PC-9 (cell line): ENCODE measurements around the gene PIH1D1.

ENCODE experiments used
- EZH2 ChIP-seq: fragments of 200-600 bp; sonication (generic); IDR thresholded peaks from 2 replicates; pipeline ENCODE4 v1.8.0; 2017; ENCODE audit warnings: antibody characterized with exemption, low read depth
- TF ChIP-seq, protein P1 (sequence below): fragments of 200-600 bp; sonication (generic); conservative IDR thresholded peaks from 2 replicates; pipeline ENCODE4 v1.6.1; 2017; ENCODE audit warnings: mixed run types, antibody characterized with exemption, mild to moderate bottlenecking, moderate library complexity

DNA sequence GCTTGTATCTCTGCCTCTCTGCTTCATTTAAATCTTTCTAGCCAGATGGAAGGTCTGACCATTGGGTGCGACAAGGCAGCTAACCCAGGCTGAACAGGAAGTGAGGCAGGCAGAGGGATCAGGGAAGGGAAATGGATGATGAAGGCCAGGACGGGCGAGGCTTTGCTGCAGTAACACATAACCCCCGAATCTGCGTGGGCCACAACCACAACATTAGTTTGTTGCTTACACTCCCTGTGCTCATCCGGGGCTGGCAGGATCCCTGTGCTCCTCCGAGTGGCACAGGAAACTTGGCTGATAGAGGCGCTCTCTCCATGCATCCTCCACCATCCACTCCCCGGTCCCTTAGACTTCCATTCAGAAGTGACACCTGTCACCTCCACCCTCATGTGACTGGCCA lies 21.3 kb upstream of the PIH1D1 start:
- TF ChIP-seq, protein P1, sequence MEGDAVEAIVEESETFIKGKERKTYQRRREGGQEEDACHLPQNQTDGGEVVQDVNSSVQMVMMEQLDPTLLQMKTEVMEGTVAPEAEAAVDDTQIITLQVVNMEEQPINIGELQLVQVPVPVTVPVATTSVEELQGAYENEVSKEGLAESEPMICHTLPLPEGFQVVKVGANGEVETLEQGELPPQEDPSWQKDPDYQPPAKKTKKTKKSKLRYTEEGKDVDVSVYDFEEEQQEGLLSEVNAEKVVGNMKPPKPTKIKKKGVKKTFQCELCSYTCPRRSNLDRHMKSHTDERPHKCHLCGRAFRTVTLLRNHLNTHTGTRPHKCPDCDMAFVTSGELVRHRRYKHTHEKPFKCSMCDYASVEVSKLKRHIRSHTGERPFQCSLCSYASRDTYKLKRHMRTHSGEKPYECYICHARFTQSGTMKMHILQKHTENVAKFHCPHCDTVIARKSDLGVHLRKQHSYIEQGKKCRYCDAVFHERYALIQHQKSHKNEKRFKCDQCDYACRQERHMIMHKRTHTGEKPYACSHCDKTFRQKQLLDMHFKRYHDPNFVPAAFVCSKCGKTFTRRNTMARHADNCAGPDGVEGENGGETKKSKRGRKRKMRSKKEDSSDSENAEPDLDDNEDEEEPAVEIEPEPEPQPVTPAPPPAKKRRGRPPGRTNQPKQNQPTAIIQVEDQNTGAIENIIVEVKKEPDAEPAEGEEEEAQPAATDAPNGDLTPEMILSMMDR, result no peak
- no peak for TF ChIP-seq EZH2
